Transverse colon (tissue), 4 donors: Measurements from ENCODE around the gene BGN.

Experiments
- CTCF ChIP-seq, 5 experiments: fragments of 200-600 bp in 3 of 5; fragments of 450-650 bp in 2 of 5; sonication (generic) in 3 of 5; IDR thresholded peaks; 1 replicate in 2 of 5; 2 replicates in 3 of 5; pipeline ENCODE4 v1.5.1; 2016 to 2017; ENCODE audit warnings: antibody characterized with exemption in 5 of 5, inconsistent platforms in 3 of 5, mild to moderate bottlenecking in 2 of 5, moderate library complexity in 1 of 5
- EP300 ChIP-seq: sonication (generic); formaldehyde crosslinking; IDR thresholded peaks from one replicate; pipeline ENCODE4 v1.6.1; 2017; ENCODE audit warnings: antibody characterized with exemption, low read depth
- POLR2AphosphoS5 ChIP-seq, 3 donors: sonication (generic); formaldehyde crosslinking; IDR thresholded peaks; one replicate each; pipeline ENCODE4 v1.6.1; 2016; ENCODE audit warnings: antibody characterized with exemption in 3 of 3

- TF ChIP-seq CTCF (IDR thresholded peaks at IDR 0.05) (no peak), POLR2AphosphoS5 (IDR thresholded peaks at IDR 0.05) (no peak), EP300 (no peak)
Measured at GRCh38 chrX:153490217-153490930, 4.4 kb upstream of the BGN start.
